GM19023 (cell line): ENCODE measurements around the gene TSPAN9.

Experiments used
- ATAC-seq: cut with Tn5 transposase; IDR thresholded peaks from one replicate; pipeline ENCODE4 v1.9.1; 2021; ENCODE audit warnings: mild to moderate bottlenecking, moderate library complexity; ENCODE audit not compliant: unreplicated experiment

The TSPAN9 gene

DNA sequence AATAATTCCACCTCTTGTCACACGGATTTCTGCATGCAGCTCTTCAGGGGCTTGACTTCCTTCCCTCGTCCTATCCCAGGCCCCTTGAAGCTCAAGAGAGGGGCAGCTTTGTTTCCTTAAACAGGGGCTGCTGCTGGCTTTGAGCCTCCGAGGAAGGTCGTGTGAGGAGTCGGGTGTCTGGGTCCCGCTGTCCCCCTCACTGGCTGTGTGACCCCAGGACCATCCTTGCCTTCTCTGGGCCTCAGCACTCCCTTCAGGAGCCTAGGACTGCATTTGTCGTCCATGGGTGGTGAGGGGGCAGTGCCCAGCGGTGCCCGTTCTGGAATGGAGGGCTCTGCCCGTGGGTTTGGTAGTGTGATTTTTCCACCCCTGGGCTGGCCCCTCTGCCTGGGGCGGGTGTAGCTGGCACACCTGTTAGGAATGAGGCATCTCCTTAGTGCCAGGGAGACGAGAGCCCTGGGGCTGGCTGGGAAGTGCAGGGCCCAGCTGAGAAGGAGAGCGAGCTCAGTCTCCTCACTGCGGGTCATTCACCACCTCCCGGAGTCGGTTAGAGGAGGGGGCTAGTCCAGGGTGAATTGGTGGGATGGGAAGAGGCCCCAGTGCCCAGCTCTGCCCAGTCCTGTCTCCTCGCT, 60.8 kb downstream of the TSPAN9 start:
- no peak for ATAC-seq

DNA sequence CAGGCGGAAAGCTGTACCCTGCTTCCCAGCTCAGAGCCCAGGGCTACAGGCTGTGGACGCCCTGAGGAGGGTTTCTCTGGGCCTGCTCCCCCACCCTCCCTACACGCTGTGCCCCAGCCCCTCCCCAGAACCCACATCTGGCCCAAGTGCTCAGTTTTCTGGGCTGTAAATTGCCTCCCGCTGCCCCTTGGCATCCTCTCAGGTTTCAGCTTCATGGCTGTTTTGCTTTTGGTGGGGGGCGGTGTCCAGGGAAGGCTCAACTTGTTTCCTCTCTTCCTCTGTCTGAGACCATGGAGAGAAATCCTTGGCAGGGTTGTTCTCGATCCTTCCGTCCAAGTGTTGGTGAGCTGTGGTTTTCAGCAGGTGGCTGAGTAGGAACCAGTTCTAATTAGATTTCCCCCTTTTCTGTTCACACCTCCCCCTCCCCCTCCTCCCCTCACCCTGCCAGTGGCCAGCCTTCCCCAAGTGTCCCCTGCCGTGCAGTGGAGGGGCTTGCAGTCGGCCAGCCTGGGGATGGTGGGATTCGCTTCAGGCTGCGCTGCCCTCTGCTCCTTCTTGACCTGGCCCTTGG, 61.8 kb downstream of the TSPAN9 start:
- ATAC-seq: no peak

DNA sequence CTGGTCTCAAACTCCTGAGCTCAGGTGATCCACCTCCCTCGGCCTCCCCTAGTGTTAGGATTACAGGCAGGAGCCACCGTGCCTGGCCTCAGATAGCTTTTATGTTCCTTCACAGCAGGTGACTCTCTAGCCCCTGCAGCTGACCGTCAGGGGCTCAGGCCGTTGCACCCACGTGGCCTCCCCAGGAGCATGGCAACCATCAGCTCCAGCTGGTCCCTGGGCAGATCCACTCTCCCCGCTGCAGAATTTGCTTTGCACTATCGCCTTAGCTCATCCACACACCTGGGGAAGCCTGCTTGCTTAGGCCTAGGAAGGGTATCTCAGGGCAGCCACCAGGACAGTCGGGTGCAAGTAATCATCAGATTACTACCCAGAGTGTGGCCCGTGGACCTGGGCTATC, 62.6 kb downstream of the TSPAN9 start:
- no peak for ATAC-seq

GRCh38 chr12:3140284-3140683, 63.1 kb downstream of the TSPAN9 start:
- ATAC-seq: no peak

- ATAC-seq: no peak
Measured at GRCh38 chr12:3141339-3142321, 64.5 kb downstream of the TSPAN9 start.

GRCh38 chr12:3142386-3142785, 65.2 kb downstream of the TSPAN9 start:
- ATAC-seq: no peak

- no peak for ATAC-seq
Measured at GRCh38 chr12:3144495-3144894, 67.3 kb downstream of the TSPAN9 start.

GRCh38 chr12:3145033-3145432, 67.9 kb downstream of the TSPAN9 start:
- no peak for ATAC-seq

GRCh38 chr12:3145546-3146310, 68.5 kb downstream of the TSPAN9 start:
- ATAC-seq: no peak

GRCh38 chr12:3147260-3147659, 70.1 kb downstream of the TSPAN9 start:
- no peak for ATAC-seq

GRCh38 chr12:3148366-3149000, 71.3 kb downstream of the TSPAN9 start:
- no peak for ATAC-seq

DNA sequence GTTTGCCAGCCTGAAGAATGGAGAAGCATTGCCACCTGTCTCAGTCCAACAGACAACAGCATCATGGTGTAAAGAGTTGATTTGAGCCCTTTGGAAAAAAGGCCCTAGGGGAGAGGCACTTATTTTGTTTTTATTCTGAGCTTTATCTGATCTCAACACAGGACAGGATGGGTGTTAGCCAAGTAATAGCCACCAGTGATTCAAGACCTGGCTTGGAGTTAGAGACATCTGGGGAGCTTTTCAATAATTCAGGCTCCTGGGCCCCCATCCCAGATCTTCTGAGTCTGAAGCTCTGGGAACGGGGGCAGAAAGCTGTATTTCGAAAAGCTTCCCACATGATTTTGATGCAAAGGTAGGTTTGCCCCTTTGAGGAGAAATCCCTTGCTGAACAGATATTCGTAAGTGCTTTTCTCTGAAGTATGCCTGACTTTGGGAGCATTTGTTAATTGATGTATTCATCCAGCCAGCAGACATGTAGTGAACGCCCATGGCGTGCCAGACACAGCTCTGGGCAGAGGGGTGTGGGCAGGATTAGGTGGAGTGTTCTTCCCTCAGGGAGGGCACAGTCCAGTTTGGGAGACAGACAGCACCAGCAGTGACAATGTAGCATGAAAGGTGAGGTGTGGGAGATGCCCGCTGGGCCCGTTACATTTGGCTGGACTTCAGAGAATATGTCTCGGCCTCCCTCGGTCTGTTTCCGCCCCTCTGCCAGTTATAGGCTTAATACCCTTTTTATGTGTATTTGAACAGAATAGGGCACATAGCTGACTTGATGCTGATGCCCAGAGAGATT, 72.5 kb downstream of the TSPAN9 start:
- ATAC-seq: no peak

DNA sequence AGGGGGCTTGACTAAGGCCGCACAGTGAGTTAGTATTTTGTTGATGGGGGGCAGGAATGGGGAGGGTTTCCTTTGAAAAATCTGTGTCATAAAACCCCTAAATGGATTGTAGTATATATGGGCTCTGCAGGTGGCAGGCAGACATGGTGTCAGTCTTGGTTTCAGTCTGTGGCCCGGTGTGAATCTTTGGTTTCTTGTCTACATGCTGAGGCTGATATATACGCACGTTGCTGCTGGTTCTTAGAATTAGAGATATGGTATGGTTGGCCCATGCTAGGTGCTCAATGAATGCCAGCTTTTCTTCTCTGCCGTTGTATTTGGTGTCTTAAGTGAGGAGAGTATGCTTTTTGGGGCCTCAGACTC, 73.1 kb downstream of the TSPAN9 start:
- ATAC-seq: no peak

- no peak for ATAC-seq
Measured at GRCh38 chr12:3150931-3151835, 74.0 kb downstream of the TSPAN9 start.

- ATAC-seq: no peak
Measured at GRCh38 chr12:3152011-3152511, 74.9 kb downstream of the TSPAN9 start.

GRCh38 chr12:3152892-3153291, 75.7 kb downstream of the TSPAN9 start:
- ATAC-seq: no peak

DNA sequence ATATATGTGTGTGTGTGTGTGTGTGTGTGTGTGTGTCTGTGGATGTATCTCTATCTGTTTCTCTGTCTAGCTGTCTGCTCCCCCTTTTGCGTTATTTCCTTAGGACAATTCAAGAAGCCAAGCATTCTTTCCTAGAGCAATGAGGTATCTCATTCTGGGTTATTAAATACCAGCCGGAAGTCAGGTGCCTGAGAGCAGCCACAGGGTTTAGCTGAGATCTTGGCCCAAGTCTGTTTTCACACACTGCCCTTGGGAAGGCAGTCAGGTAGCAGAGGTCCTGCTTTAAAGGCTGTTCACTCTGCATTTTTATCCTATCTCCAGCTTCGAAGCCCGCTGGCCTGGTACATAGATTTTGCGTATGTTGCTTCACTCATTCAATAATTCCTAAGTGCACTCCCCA, 76.8 kb downstream of the TSPAN9 start:
- no peak for ATAC-seq

GRCh38 chr12:3155702-3156370, 78.7 kb downstream of the TSPAN9 start:
- ATAC-seq: no peak
